Upper lobe of right lung (tissue), 1 donor: ENCODE data around the gene SNRPD3. TPM values are rescaled to one million over a fixed set of nuclear protein-coding genes. Genes with fewer than 3 reads are reported as not detected.
"Not testable (repeated sequence)": the region's sequence is repeated elsewhere in the genome, so short reads cannot be mapped to it uniquely, and the experiment has no call there.

Source experiments
- ATAC-seq: fragments of 200-7000 bp; cut with Tn5 transposase; one replicate; pipeline ENCODE4 v1.9.1; 2020; ENCODE audit warnings: mild to moderate bottlenecking, moderate library complexity
- DNase-seq: peaks from one replicate; pipeline ENCODE4 v3.0.0-alpha.2; 2020
- H3K27ac ChIP-seq: fragments of 200-600 bp; one replicate; pipeline ENCODE4 v1.8.0; 2022
- H3K27me3 ChIP-seq: fragments of 200-600 bp; one replicate; pipeline ENCODE4 v1.8.0; 2022; ENCODE audit warnings: mild to moderate bottlenecking
- H3K36me3 ChIP-seq: fragments of 200-600 bp; one replicate; pipeline ENCODE4 v1.8.0; 2022
- H3K4me1 ChIP-seq: fragments of 200-600 bp; one replicate; pipeline ENCODE4 v1.8.0; 2022
- H3K4me3 ChIP-seq: fragments of 200-600 bp; one replicate; pipeline ENCODE4 v1.8.0; 2022; ENCODE audit warnings: mild to moderate bottlenecking
- H3K9me3 ChIP-seq: fragments of 200-600 bp; one replicate; pipeline ENCODE4 v1.8.0; 2022
- CTCF ChIP-seq: fragments of 200-600 bp; IDR thresholded peaks from one replicate; pipeline ENCODE4 v1.8.0; 2022; ENCODE audit warnings: antibody characterized with exemption
- intact Hi-C: fragments of 100-400 bp; cut with DNase I; formaldehyde crosslinking; loops from one replicate; pipeline ENCODE4 v1.11.0; 2022
- total RNA-seq: library from RNA; stranded (reverse); fragmentation: NEBNext Ultra II Directional; extraction: Animal tissue kit (Norgen Biotek cat#: 25700); gene quantifications from one replicate; pipeline ENCODE4 v1.2.1, GENCODE V29; 2021
- donor health status: DM: no; HTN: yes; CAD: no; lungs with severe emphysema.

SNRPD3 gene
- total RNA-seq, 1 donor from 2014 or later, result 64.5 TPM

GRCh38 chr22:24594569-24595120, 38.8 kb downstream of the SNRPD3 start:
- DNase-seq (peak; percentile 78), ATAC-seq (peak; percentile 37)
- H3K27me3 ChIP-seq, result no peaks in the 10 kb centered on the region
- H3K4me3 ChIP-seq, result no peak overlapping the region
- intact Hi-C loops, result no loop called here
- no peaks in the 10 kb centered on the region for H3K36me3 ChIP-seq
- H3K9me3 ChIP-seq, result no peaks in the 10 kb centered on the region
- no peak for TF ChIP-seq CTCF
- no peak overlapping the region for H3K27ac ChIP-seq
- H3K4me1 ChIP-seq, result peaks cover 13% of the 10 kb centered on the region

- no peak overlapping the region for H3K27ac ChIP-seq
- ATAC-seq (no peak), DNase-seq (no peak)
- no peak overlapping the region for H3K4me3 ChIP-seq
- H3K4me1 ChIP-seq, result peaks cover 13% of the 10 kb centered on the region
- intact Hi-C loops, result no loop called here
- H3K9me3 ChIP-seq, result no peaks in the 10 kb centered on the region
- TF ChIP-seq CTCF, result no peak
- no peaks in the 10 kb centered on the region for H3K27me3 ChIP-seq
- H3K36me3 ChIP-seq, result no peaks in the 10 kb centered on the region
Observed at GRCh38 chr22:24595228-24595627, 39.4 kb downstream of the SNRPD3 start.

GRCh38 chr22:24595863-24596262, 40.1 kb downstream of the SNRPD3 start:
- intact Hi-C loops, result no loop called here
- Histone ChIP-seq H3K27ac (no peak overlapping the region), H3K36me3 (no peaks in the 10 kb centered on the region), H3K27me3 (no peaks in the 10 kb centered on the region), H3K9me3 (no peaks in the 10 kb centered on the region), H3K4me3 (no peak overlapping the region), H3K4me1 (peaks cover 13% of the 10 kb centered on the region)
- no peak for ATAC-seq
- no peak for TF ChIP-seq CTCF
- DNase-seq, result no peak

GRCh38 chr22:24597076-24597475, 41.3 kb downstream of the SNRPD3 start:
- DNase-seq, H3K27ac ChIP-seq, intact Hi-C loops, H3K4me3 ChIP-seq, ATAC-seq, H3K27me3 ChIP-seq, H3K9me3 ChIP-seq, H3K36me3 ChIP-seq: not testable (repeated sequence)
- H3K4me1 ChIP-seq, result peaks cover 20% of the 10 kb centered on the region

GRCh38 chr22:24599514-24599913, 43.7 kb downstream of the SNRPD3 start:
- no peaks in the 10 kb centered on the region for H3K27me3 ChIP-seq
- TF ChIP-seq CTCF, result no peak
- DNase-seq (no peak), ATAC-seq (no peak)
- intact Hi-C loops, result no loop called here
- peaks cover 11% of the 10 kb centered on the region for H3K4me1 ChIP-seq
- H3K4me3 ChIP-seq, result no peak overlapping the region
- no peak overlapping the region for H3K27ac ChIP-seq
- H3K9me3 ChIP-seq, result no peaks in the 10 kb centered on the region
- no peaks in the 10 kb centered on the region for H3K36me3 ChIP-seq

GRCh38 chr22:24599958-24600715, 44.3 kb downstream of the SNRPD3 start:
- ATAC-seq, intact Hi-C loops, H3K27me3 ChIP-seq, H3K36me3 ChIP-seq, H3K27ac ChIP-seq, DNase-seq, H3K4me3 ChIP-seq, H3K9me3 ChIP-seq, H3K4me1 ChIP-seq: not testable (repeated sequence)
